Measurements from ENCODE around the gene CPD.
"Not testable (repeated sequence)": the region's sequence is repeated elsewhere in the genome, so short reads cannot be mapped to it uniquely, and the experiment has no call there.

The CPD gene

GRCh38 chr17:30413109-30413508 lies 34.4 kb downstream of the CPD start:
- no peak for TF ChIP-seq CTCF (IDR thresholded peaks at IDR 0.05; ENCODE audit: low read depth, low read length, missing control alignments)
- no peak overlapping the region for H3K4me3 ChIP-seq (ENCODE audit: low read depth, low read length)
- DNase-seq (ENCODE audit: low read depth) = no peak

GRCh38 chr17:30414486-30414885 lies 35.8 kb downstream of the CPD start:
- no peak for DNase-seq (ENCODE audit: low read depth)
- TF ChIP-seq CTCF (IDR thresholded peaks at IDR 0.05; ENCODE audit: low read depth, low read length, missing control alignments) = no peak

GRCh38 chr17:30415491-30415890 lies 36.8 kb downstream of the CPD start:
- DNase-seq (ENCODE audit: low read depth) = no peak
- TF ChIP-seq CTCF (IDR thresholded peaks at IDR 0.05; ENCODE audit: low read depth, low read length, missing control alignments) = no peak
- H3K4me3 ChIP-seq (ENCODE audit: low read depth, low read length) = no peak overlapping the region

More at GRCh38 chr17:30414486-30414885, 35.8 kb downstream of the CPD start:
- H3K4me3 ChIP-seq (ENCODE audit: low read depth, low read length) = no peak overlapping the region

- H3K4me3 ChIP-seq (ENCODE audit: low read depth, low read length); DNase-seq (ENCODE audit: low read depth): not testable (repeated sequence)
These were observed 39.3 kb downstream of the CPD start for GRCh38 chr17:30418070-30418469.

- DNase-seq (ENCODE audit: low read depth) = no peak
- no peak for TF ChIP-seq CTCF (IDR thresholded peaks at IDR 0.05; ENCODE audit: low read depth, low read length, missing control alignments)
These were observed 42.9 kb downstream of the CPD start for GRCh38 chr17:30421592-30421991.

GRCh38 chr17:30422171-30422570 lies 43.4 kb downstream of the CPD start:
- TF ChIP-seq CTCF (IDR thresholded peaks at IDR 0.05; ENCODE audit: low read depth, low read length, missing control alignments) = no peak
- DNase-seq (ENCODE audit: low read depth) = no peak
- no peak overlapping the region for H3K4me3 ChIP-seq (ENCODE audit: low read depth, low read length)

More at GRCh38 chr17:30421592-30421991, 42.9 kb downstream of the CPD start:
- no peak overlapping the region for H3K4me3 ChIP-seq (ENCODE audit: low read depth, low read length)

GRCh38 chr17:30424471-30424870 lies 45.7 kb downstream of the CPD start:
- H3K4me3 ChIP-seq (ENCODE audit: low read depth, low read length) = no peak overlapping the region
- TF ChIP-seq CTCF (IDR thresholded peaks at IDR 0.05; ENCODE audit: low read depth, low read length, missing control alignments) = no peak
- DNase-seq (ENCODE audit: low read depth) = no peak

GRCh38 chr17:30426292-30426691 lies 47.6 kb downstream of the CPD start:
- DNase-seq (ENCODE audit: low read depth) = no peak
- TF ChIP-seq CTCF (IDR thresholded peaks at IDR 0.05; ENCODE audit: low read depth, low read length, missing control alignments) = no peak

More at GRCh38 chr17:30426292-30426691, 47.6 kb downstream of the CPD start:
- no peak overlapping the region for H3K4me3 ChIP-seq (ENCODE audit: low read depth, low read length)
